CD4-positive, CD25-positive, alpha-beta regulatory T cell (primary cell): ENCODE data around the gene WDR26. TPM values are rescaled to one million over a fixed set of nuclear protein-coding genes. Genes with fewer than 3 reads are reported as not detected.
"Not testable (repeated sequence)": the region's sequence is repeated elsewhere in the genome, so short reads cannot be mapped to it uniquely, and the experiment has no call there.

Experiments
- ATAC-seq, 2 donors: fragments of 150-1000 bp; cut with Tn5 transposase; one replicate each; pipeline ENCODE4 v1.10.0; 2021; ENCODE audit warnings: low read depth in 2 of 2, moderate number of reproducible peaks in 2 of 2, moderate library complexity in 1 of 2
- DNase-seq, 3 donors: peaks; one replicate each; pipeline versions ENCODE4 v3.0.0 to v3.0.0-alpha.2; 2012 to 2022; ENCODE audit warnings: mixed read lengths in 1 of 3
- H3K27ac ChIP-seq: one replicate; pipeline ENCODE4 v1.7.0; 2013; ENCODE audit warnings: mild to moderate bottlenecking, low read length; ENCODE audit not compliant: insufficient read depth, poor library complexity, severe bottlenecking
- H3K27me3 ChIP-seq: one replicate; pipeline ENCODE4 v1.7.0; 2013; ENCODE audit warnings: low read length; ENCODE audit not compliant: control insufficient read depth, insufficient read depth
- H3K36me3 ChIP-seq: one replicate; pipeline ENCODE4 v1.7.0; 2013; ENCODE audit warnings: mild to moderate bottlenecking, low read length, moderate library complexity; ENCODE audit not compliant: control insufficient read depth, insufficient read depth
- H3K4me1 ChIP-seq: 2 replicates; pipeline ENCODE4 v1.7.0; 2013; ENCODE audit warnings: mild to moderate bottlenecking, low read length; ENCODE audit not compliant: insufficient read depth, control insufficient read depth, poor library complexity, severe bottlenecking
- H3K4me3 ChIP-seq: one replicate; pipeline ENCODE4 v1.7.0; 2013; ENCODE audit warnings: low read depth, mild to moderate bottlenecking, low read length, moderate library complexity
- H3K9me3 ChIP-seq, 2 experiments: 1 replicate in 1 of 2; 2 replicates in 1 of 2; pipeline ENCODE4 v1.7.0; 2013; ENCODE audit warnings: low read length in 2 of 2, mild to moderate bottlenecking in 1 of 2, moderate library complexity in 1 of 2; ENCODE audit not compliant: control insufficient read depth in 2 of 2
- H3K27ac Mint-ChIP-seq, 3 donors: one replicate each; pipeline ENCODE4 v1.8.0; 2020 to 2022; ENCODE audit warnings: mild to moderate bottlenecking in 3 of 3, mixed read lengths in 3 of 3, moderate library complexity in 2 of 3
- H3K27me3 Mint-ChIP-seq: one replicate; pipeline ENCODE4 v1.8.0; 2022; ENCODE audit warnings: mild to moderate bottlenecking, mixed read lengths
- H3K36me3 Mint-ChIP-seq: one replicate; pipeline ENCODE4 v1.8.0; 2020; ENCODE audit warnings: mixed read lengths
- H3K4me1 Mint-ChIP-seq, 4 donors: one replicate each; pipeline ENCODE4 v1.8.0; 2020 to 2022; ENCODE audit warnings: mixed read lengths in 4 of 4, mild to moderate bottlenecking in 1 of 4
- H3K4me3 Mint-ChIP-seq, 4 donors: one replicate each; pipeline ENCODE4 v1.8.0; 2020 to 2022; ENCODE audit warnings: mild to moderate bottlenecking in 4 of 4, mixed read lengths in 4 of 4, moderate library complexity in 3 of 4
- H3K9me3 Mint-ChIP-seq, 7 donors: one replicate each; pipeline ENCODE4 v1.8.0; 2020 to 2022; ENCODE audit warnings: mixed read lengths in 7 of 7, mild to moderate bottlenecking in 3 of 7, moderate library complexity in 2 of 7
- polyA plus RNA-seq, 4 donors: library from polyadenylated mRNA; unstranded; fragments of 300-500 nt; fragmentation: Illumina TruSeq; gene quantifications; one replicate each; pipeline ENCODE4 v1.2.3, GENCODE V29; 2021
- total RNA-seq: library from RNA; stranded (reverse); gene quantifications from one replicate; pipeline ENCODE4 v1.2.3, GENCODE V29; 2022

WDR26 gene
- total and polyA plus RNA-seq, 5 donors from 2014 or later, result 2.6 to 209 (median 3.7) TPM

DNA sequence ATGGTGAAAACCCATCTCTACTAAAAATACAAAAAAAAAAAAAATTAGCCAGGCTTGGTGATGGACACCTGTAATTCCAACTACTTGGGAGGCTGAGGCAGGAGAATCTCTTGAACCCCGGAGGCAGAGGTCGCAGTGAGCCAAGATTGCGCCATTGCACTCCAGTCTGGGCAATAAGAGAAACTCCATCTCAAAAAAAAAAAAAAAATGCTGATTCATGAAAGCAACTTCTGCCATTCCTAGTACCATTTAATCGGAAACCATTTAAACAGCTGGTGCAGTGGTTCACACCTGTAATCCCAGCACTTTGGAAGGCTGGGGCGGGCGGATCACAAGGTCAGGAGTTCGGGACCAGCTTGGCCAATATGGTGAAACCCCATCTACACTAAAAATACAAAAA lies 5.9 kb downstream of the WDR26 start:
- H3K36me3 ChIP-seq, result peaks cover 35% of the 10 kb centered on the region
- H3K9me3 ChIP-seq, H3K4me3 ChIP-seq, DNase-seq, H3K27me3 ChIP-seq, H3K27ac ChIP-seq, ATAC-seq, H3K27ac Mint-ChIP-seq, H3K9me3 Mint-ChIP-seq, H3K27me3 Mint-ChIP-seq: not testable (repeated sequence)
- Mint-ChIP-seq H3K36me3 (peaks cover 27% of the 10 kb centered on the region), H3K4me3 (peak overlapping the region; percentile 35 to 59 (median 48)), H3K4me1 (peaks cover 39 to 72% (median 59%) of the 10 kb centered on the region in 4 donors)
- H3K4me1 ChIP-seq, result peaks cover 65% of the 10 kb centered on the region

- no peak for DNase-seq
- Histone ChIP-seq H3K27me3 (no peaks in the 10 kb centered on the region), H3K4me3 (peak overlapping the region; percentile 20), H3K9me3 (no peaks in the 10 kb centered on the region), H3K36me3 (peaks cover 49% of the 10 kb centered on the region), H3K27ac (no peak overlapping the region), H3K4me1 (peaks cover 55% of the 10 kb centered on the region)
- Mint-ChIP-seq H3K9me3 (no peaks in the 10 kb centered on the region), H3K27ac (no peak overlapping the region), H3K4me3 (peak overlapping the region in 2 of 4 donors; percentile 29 to 53), H3K27me3 (no peaks in the 10 kb centered on the region), H3K4me1 (peaks cover 36 to 70% (median 54%) of the 10 kb centered on the region in 4 donors), H3K36me3 (peaks cover 37% of the 10 kb centered on the region)
- ATAC-seq, result no peak
Observed at GRCh38 chr1:224427346-224427745, 7.3 kb downstream of the WDR26 start.

DNA sequence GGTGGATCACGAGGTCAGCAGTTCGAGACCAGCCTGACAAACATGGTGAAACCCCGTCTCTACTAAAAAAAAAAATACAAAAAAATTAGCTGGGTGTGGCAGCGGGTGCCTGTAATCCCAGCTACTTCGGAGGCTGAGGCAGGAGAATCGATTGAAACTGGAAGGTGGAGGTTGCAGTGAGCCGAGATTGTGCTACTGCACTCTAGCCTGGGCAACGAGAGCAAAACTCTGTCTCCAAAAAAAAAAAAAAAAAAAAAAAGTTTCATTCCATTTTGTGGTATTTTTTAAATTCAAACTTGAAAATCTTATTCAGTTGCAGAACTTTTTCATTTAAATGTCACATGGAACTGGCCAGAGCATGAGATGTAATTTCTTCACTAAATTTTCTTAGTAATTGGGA lies 7.7 kb downstream of the WDR26 start:
- not testable (repeated sequence) for ATAC-seq, H3K27me3 ChIP-seq, H3K4me3 Mint-ChIP-seq, H3K27me3 Mint-ChIP-seq, H3K9me3 Mint-ChIP-seq, H3K9me3 ChIP-seq, H3K27ac Mint-ChIP-seq, DNase-seq, H3K27ac ChIP-seq, H3K4me3 ChIP-seq
- H3K36me3 Mint-ChIP-seq, result peaks cover 42% of the 10 kb centered on the region
- Histone ChIP-seq H3K36me3 (peaks cover 53% of the 10 kb centered on the region), H3K4me1 (peaks cover 52% of the 10 kb centered on the region)
- H3K4me1 Mint-ChIP-seq, result peaks cover 35 to 67% (median 51%) of the 10 kb centered on the region in 4 donors

DNA sequence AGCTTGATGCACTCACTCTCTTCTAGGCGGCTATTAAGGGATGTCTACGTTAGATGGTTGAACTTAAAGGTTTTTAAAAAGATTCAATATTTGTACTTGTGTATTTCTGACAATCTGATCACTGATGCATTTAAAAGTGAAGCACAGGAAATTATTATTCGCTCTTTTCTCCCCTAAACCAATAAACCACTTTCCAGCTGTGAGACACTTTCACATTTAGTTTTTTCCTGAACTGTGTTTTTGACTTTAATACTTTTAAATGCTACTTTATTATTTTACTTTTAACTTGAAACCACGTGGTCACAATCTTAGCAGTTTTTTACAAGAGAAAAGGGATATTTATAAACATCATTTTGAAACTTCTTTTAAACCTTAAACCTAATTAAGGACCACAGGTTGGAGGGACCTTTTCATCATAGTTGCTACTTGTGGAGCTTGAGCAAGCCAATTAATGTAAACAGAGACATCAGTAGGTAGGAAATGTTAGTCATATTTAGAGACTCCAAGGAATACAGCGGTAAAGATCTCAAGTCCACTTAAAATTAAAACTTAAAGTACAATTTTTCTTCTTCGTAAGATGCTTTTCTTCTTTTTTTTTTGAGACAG lies 9.2 kb downstream of the WDR26 start:
- peaks cover 48% of the 10 kb centered on the region for H3K36me3 Mint-ChIP-seq
- no peaks in the 10 kb centered on the region for H3K27me3 ChIP-seq
- peaks cover 38% of the 10 kb centered on the region for H3K4me1 ChIP-seq
- peak overlapping the region; percentile 14 to 28 (median 16) for H3K27ac Mint-ChIP-seq
- peak overlapping the region; percentile 42 for H3K4me3 ChIP-seq
- no peaks in the 10 kb centered on the region for H3K9me3 ChIP-seq
- peak overlapping the region in 2 of 4 donors; percentile 26 to 39 for H3K4me3 Mint-ChIP-seq
- H3K36me3 ChIP-seq, result peaks cover 59% of the 10 kb centered on the region
- ATAC-seq, result no peak
- H3K27me3 Mint-ChIP-seq, result no peaks in the 10 kb centered on the region
- peaks cover 0 to 2% (median 0%) of the 10 kb centered on the region in 7 donors for H3K9me3 Mint-ChIP-seq
- peaks cover 33 to 58% (median 41%) of the 10 kb centered on the region in 4 donors for H3K4me1 Mint-ChIP-seq
- DNase-seq, result no peak
- peak overlapping the region; percentile 14 for H3K27ac ChIP-seq

DNA sequence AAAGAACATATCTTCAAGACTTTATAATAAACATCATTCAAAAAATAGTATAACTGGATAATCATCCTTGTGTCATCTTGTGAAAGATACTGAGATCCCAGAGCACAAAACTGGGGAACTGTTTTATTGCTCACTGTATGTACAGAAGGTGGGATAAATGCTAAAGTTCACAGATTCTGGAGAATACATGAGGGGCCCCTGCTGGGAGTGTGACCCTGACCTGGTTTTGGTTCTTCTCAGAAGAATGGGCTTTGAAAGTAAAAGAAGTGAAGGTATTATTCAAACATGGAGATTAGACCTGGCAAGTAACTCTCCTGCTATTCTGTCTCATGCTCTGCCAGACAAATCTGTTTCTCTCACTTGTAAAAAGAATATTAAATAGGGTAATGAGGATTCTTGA lies 14.5 kb downstream of the WDR26 start:
- ATAC-seq, result no peak
- Mint-ChIP-seq H3K4me3 (no peak overlapping the region), H3K27me3 (no peaks in the 10 kb centered on the region), H3K4me1 (peaks cover 26 to 32% (median 29%) of the 10 kb centered on the region in 4 donors), H3K9me3 (peaks cover 0 to 2% (median 0%) of the 10 kb centered on the region in 7 donors), H3K27ac (no peak overlapping the region), H3K36me3 (peaks cover 60% of the 10 kb centered on the region)
- H3K4me3 ChIP-seq, result no peak overlapping the region
- no peak for DNase-seq
- no peaks in the 10 kb centered on the region for H3K9me3 ChIP-seq
- H3K27me3 ChIP-seq, result no peaks in the 10 kb centered on the region
- peaks cover 5% of the 10 kb centered on the region for H3K4me1 ChIP-seq
- peaks cover 91% of the 10 kb centered on the region for H3K36me3 ChIP-seq
- H3K27ac ChIP-seq, result no peak overlapping the region

- no peak overlapping the region for H3K27ac ChIP-seq
- no peaks in the 10 kb centered on the region for H3K4me1 ChIP-seq
- H3K27me3 Mint-ChIP-seq, result no peaks in the 10 kb centered on the region
- no peak overlapping the region for H3K4me3 Mint-ChIP-seq
- peaks cover 81% of the 10 kb centered on the region for H3K36me3 ChIP-seq
- H3K4me1 Mint-ChIP-seq, result peaks cover 19 to 40% (median 25%) of the 10 kb centered on the region in 4 donors
- no peaks in the 10 kb centered on the region for H3K27me3 ChIP-seq
- DNase-seq (no peak), ATAC-seq (no peak)
- no peaks in the 10 kb centered on the region for H3K9me3 Mint-ChIP-seq
- no peaks in the 10 kb centered on the region for H3K9me3 ChIP-seq
- no peak overlapping the region for H3K4me3 ChIP-seq
- peaks cover 22% of the 10 kb centered on the region for H3K36me3 Mint-ChIP-seq
- H3K27ac Mint-ChIP-seq, result peak overlapping the region in 2 of 3 donors; percentile 38 to 71
Observed at GRCh38 chr1:224411766-224412165, 22.8 kb downstream of the WDR26 start.

DNA sequence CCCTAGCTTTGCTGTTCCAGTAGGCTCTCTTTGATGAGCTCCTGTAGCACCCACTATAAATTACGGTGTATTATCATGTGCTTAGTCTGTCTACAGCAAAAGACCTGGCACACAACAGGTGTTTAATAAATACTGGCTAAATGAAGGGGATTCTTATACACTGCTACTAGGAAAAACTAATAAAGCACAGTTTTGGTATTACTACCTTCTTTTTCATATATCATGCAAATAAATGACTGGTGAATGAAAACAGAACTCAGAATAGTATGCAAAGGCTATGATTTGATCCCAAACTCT lies 26.4 kb downstream of the WDR26 start:
- Histone ChIP-seq H3K4me3 (no peak overlapping the region), H3K36me3 (peaks cover 88% of the 10 kb centered on the region), H3K9me3 (no peaks in the 10 kb centered on the region), H3K4me1 (no peaks in the 10 kb centered on the region), H3K27me3 (no peaks in the 10 kb centered on the region), H3K27ac (no peak overlapping the region)
- Mint-ChIP-seq H3K4me1 (peaks cover 26 to 53% (median 32%) of the 10 kb centered on the region in 4 donors), H3K9me3 (no peaks in the 10 kb centered on the region), H3K36me3 (peaks cover 28% of the 10 kb centered on the region), H3K27ac (peak overlapping the region in 1 of 3 donors; percentile 13), H3K27me3 (no peaks in the 10 kb centered on the region), H3K4me3 (no peak overlapping the region)
- ATAC-seq (no peak), DNase-seq (no peak)
